Measurements from ENCODE around the gene CNTNAP2.
A peak's percentile ranks its signal among the peaks of the same experiment; 100 is the strongest.

The CNTNAP2 gene

GRCh38 chr7:147833557-147833956 lies 1717.0 kb downstream of the CNTNAP2 start:
- Histone ChIP-seq H3K9ac (ENCODE audit: low read length) (no peak overlapping the region), H4K12ac (ENCODE audit: low read depth, low read length) (no peak overlapping the region)
- no CpG with 5 or more reads among the region's 6 CpGs for WGBS (ENCODE audit: extremely low coverage, insufficient coverage, insufficient read length)

GRCh38 chr7:147833970-147834369 lies 1717.4 kb downstream of the CNTNAP2 start:
- no peak overlapping the region for H2BK12ac ChIP-seq (ENCODE audit: low read length)
- WGBS (ENCODE audit: extremely low coverage, insufficient coverage, insufficient read length), result no CpG with 5 or more reads among the region's 1 CpG
- H3K79me1 ChIP-seq (ENCODE audit: low read length), result no peaks in the 10 kb centered on the region
- no peak overlapping the region for H4K8ac ChIP-seq (ENCODE audit: low read depth, low read length)
- no peak overlapping the region for H2AFZ ChIP-seq (ENCODE audit: insufficient read depth, low read length, poor library complexity)
- H3K4ac ChIP-seq (ENCODE audit: low read depth, low read length), result no peak overlapping the region
- H3K27ac ChIP-seq (ENCODE audit: low read depth, low read length), result no peak overlapping the region
- no peak overlapping the region for H3K23ac ChIP-seq (ENCODE audit: low read length)
- H2BK5ac ChIP-seq (ENCODE audit: low read depth, low read length, poor library complexity), result no peak overlapping the region
- H3K14ac ChIP-seq (ENCODE audit: low read length), result no peak overlapping the region
- no peaks in the 10 kb centered on the region for H3K4me1 ChIP-seq (ENCODE audit: control insufficient read depth in 1 of 2, insufficient read depth in 2 of 2, low read length in 2 of 2)
- no peaks in the 10 kb centered on the region for H3K36me3 ChIP-seq (ENCODE audit: control insufficient read depth in 1 of 2, insufficient read depth in 2 of 2, low read length in 2 of 2)
- no peak overlapping the region for H4K12ac ChIP-seq (ENCODE audit: low read depth, low read length)
- H2BK120ac ChIP-seq (ENCODE audit: insufficient read depth, low read length, poor library complexity), result no peak overlapping the region
- no peak overlapping the region for H3K4me2 ChIP-seq (ENCODE audit: low read length)
- H4K91ac ChIP-seq (ENCODE audit: low read depth, low read length), result no peak overlapping the region
- no peak overlapping the region for H2AK5ac ChIP-seq (ENCODE audit: low read length)
- no peak overlapping the region for H3K18ac ChIP-seq (ENCODE audit: low read length)
- no peaks in the 10 kb centered on the region for H3K79me2 ChIP-seq (ENCODE audit: control insufficient read depth, insufficient read depth, low read length, poor library complexity)
- peaks cover 6% of the 10 kb centered on the region for H3K9me3 ChIP-seq (ENCODE audit: insufficient read depth, low read depth, low read length)
- no peak overlapping the region for H3K9ac ChIP-seq (ENCODE audit: low read length)
- no peak for DNase-seq
- no peak overlapping the region for H3K4me3 ChIP-seq (ENCODE audit: low read depth, low read length)
- no peaks in the 10 kb centered on the region for H3K27me3 ChIP-seq (ENCODE audit: insufficient read depth, low read length)

More at GRCh38 chr7:147833557-147833956, 1717.0 kb downstream of the CNTNAP2 start:
- no peak overlapping the region for H3K14ac ChIP-seq (ENCODE audit: low read length)
- no peak overlapping the region for H3K4me2 ChIP-seq (ENCODE audit: low read length)
- no peaks in the 10 kb centered on the region for H3K79me2 ChIP-seq (ENCODE audit: control insufficient read depth, insufficient read depth, low read length, poor library complexity)
- H3K4ac ChIP-seq (ENCODE audit: low read depth, low read length), result no peak overlapping the region
- H3K36me3 ChIP-seq (ENCODE audit: control insufficient read depth in 1 of 2, insufficient read depth in 2 of 2, low read length in 2 of 2), result no peaks in the 10 kb centered on the region
- DNase-seq, result no peak
- H3K4me3 ChIP-seq (ENCODE audit: low read depth, low read length), result no peak overlapping the region
- H3K18ac ChIP-seq (ENCODE audit: low read length), result no peak overlapping the region
- no peak overlapping the region for H2BK5ac ChIP-seq (ENCODE audit: low read depth, low read length, poor library complexity)
- H3K27me3 ChIP-seq (ENCODE audit: insufficient read depth, low read length), result no peaks in the 10 kb centered on the region
- H3K79me1 ChIP-seq (ENCODE audit: low read length), result no peaks in the 10 kb centered on the region
- no peak overlapping the region for H4K8ac ChIP-seq (ENCODE audit: low read depth, low read length)
- H4K91ac ChIP-seq (ENCODE audit: low read depth, low read length), result no peak overlapping the region
- no peaks in the 10 kb centered on the region for H3K4me1 ChIP-seq (ENCODE audit: control insufficient read depth in 1 of 2, insufficient read depth in 2 of 2, low read length in 2 of 2)
- peaks cover 6% of the 10 kb centered on the region for H3K9me3 ChIP-seq (ENCODE audit: insufficient read depth, low read depth, low read length)
- H2AFZ ChIP-seq (ENCODE audit: insufficient read depth, low read length, poor library complexity), result peak overlapping the region; percentile 35
- H3K23ac ChIP-seq (ENCODE audit: low read length), result no peak overlapping the region
- no peak overlapping the region for H2BK120ac ChIP-seq (ENCODE audit: insufficient read depth, low read length, poor library complexity)
- H2BK12ac ChIP-seq (ENCODE audit: low read length), result no peak overlapping the region
- H3K27ac ChIP-seq (ENCODE audit: low read depth, low read length), result no peak overlapping the region
- no peak overlapping the region for H2AK5ac ChIP-seq (ENCODE audit: low read length)

GRCh38 chr7:147852833-147853232 lies 1736.2 kb downstream of the CNTNAP2 start:
- Histone ChIP-seq H3K4me3 (ENCODE audit: low read depth, low read length) (no peak overlapping the region), H3K36me3 (ENCODE audit: control insufficient read depth in 1 of 2, insufficient read depth in 2 of 2, low read length in 2 of 2) (no peaks in the 10 kb centered on the region), H3K9ac (ENCODE audit: low read length) (no peak overlapping the region), H3K9me3 (ENCODE audit: insufficient read depth, low read depth, low read length) (no peaks in the 10 kb centered on the region), H3K4me2 (ENCODE audit: low read length) (no peak overlapping the region), H3K79me2 (ENCODE audit: control insufficient read depth, insufficient read depth, low read length, poor library complexity) (no peaks in the 10 kb centered on the region), H3K4me1 (ENCODE audit: control insufficient read depth in 1 of 2, insufficient read depth in 2 of 2, low read length in 2 of 2) (no peaks in the 10 kb centered on the region), H3K18ac (ENCODE audit: low read length) (no peak overlapping the region), H2BK120ac (ENCODE audit: insufficient read depth, low read length, poor library complexity) (no peak overlapping the region), H2BK5ac (ENCODE audit: low read depth, low read length, poor library complexity) (no peak overlapping the region), H2BK12ac (ENCODE audit: low read length) (no peak overlapping the region), H4K12ac (ENCODE audit: low read depth, low read length) (no peak overlapping the region), H3K27me3 (ENCODE audit: insufficient read depth, low read length) (no peaks in the 10 kb centered on the region), H3K4ac (ENCODE audit: low read depth, low read length) (no peak overlapping the region), H3K79me1 (ENCODE audit: low read length) (no peaks in the 10 kb centered on the region), H4K8ac (ENCODE audit: low read depth, low read length) (no peak overlapping the region), H3K23ac (ENCODE audit: low read length) (no peak overlapping the region), H2AK5ac (ENCODE audit: low read length) (no peak overlapping the region), H2AFZ (ENCODE audit: insufficient read depth, low read length, poor library complexity) (no peak overlapping the region), H3K14ac (ENCODE audit: low read length) (no peak overlapping the region), H4K91ac (ENCODE audit: low read depth, low read length) (no peak overlapping the region), H3K27ac (ENCODE audit: low read depth, low read length) (no peak overlapping the region)
- DNase-seq, result no peak

- H3K27me3 ChIP-seq (ENCODE audit: insufficient read depth, low read length), result no peaks in the 10 kb centered on the region
- no peak overlapping the region for H4K8ac ChIP-seq (ENCODE audit: low read depth, low read length)
- H3K79me2 ChIP-seq (ENCODE audit: control insufficient read depth, insufficient read depth, low read length, poor library complexity), result no peaks in the 10 kb centered on the region
- H3K36me3 ChIP-seq (ENCODE audit: control insufficient read depth in 1 of 2, insufficient read depth in 2 of 2, low read length in 2 of 2), result no peaks in the 10 kb centered on the region
- no peak overlapping the region for H2BK120ac ChIP-seq (ENCODE audit: insufficient read depth, low read length, poor library complexity)
- H3K23ac ChIP-seq (ENCODE audit: low read length), result no peak overlapping the region
- no peak overlapping the region for H3K18ac ChIP-seq (ENCODE audit: low read length)
- H2BK5ac ChIP-seq (ENCODE audit: low read depth, low read length, poor library complexity), result no peak overlapping the region
- H4K91ac ChIP-seq (ENCODE audit: low read depth, low read length), result no peak overlapping the region
- no peak overlapping the region for H3K14ac ChIP-seq (ENCODE audit: low read length)
- H3K27ac ChIP-seq (ENCODE audit: low read depth, low read length), result no peak overlapping the region
- H3K9ac ChIP-seq (ENCODE audit: low read length), result no peak overlapping the region
- H3K4me3 ChIP-seq (ENCODE audit: low read depth, low read length), result no peak overlapping the region
- no peak overlapping the region for H2AFZ ChIP-seq (ENCODE audit: insufficient read depth, low read length, poor library complexity)
- H3K4me2 ChIP-seq (ENCODE audit: low read length), result no peak overlapping the region
- H3K79me1 ChIP-seq (ENCODE audit: low read length), result no peaks in the 10 kb centered on the region
- no peak overlapping the region for H2BK12ac ChIP-seq (ENCODE audit: low read length)
- H3K4me1 ChIP-seq (ENCODE audit: control insufficient read depth in 1 of 2, insufficient read depth in 2 of 2, low read length in 2 of 2), result no peaks in the 10 kb centered on the region
- no peak overlapping the region for H2AK5ac ChIP-seq (ENCODE audit: low read length)
- WGBS (ENCODE audit: extremely low coverage, insufficient coverage, insufficient read length), result no CpG with 5 or more reads among the region's 8 CpGs
- no peaks in the 10 kb centered on the region for H3K9me3 ChIP-seq (ENCODE audit: insufficient read depth, low read depth, low read length)
- no peak overlapping the region for H4K12ac ChIP-seq (ENCODE audit: low read depth, low read length)
- DNase-seq, result no peak
- no peak overlapping the region for H3K4ac ChIP-seq (ENCODE audit: low read depth, low read length)
Observed at GRCh38 chr7:147857152-147858140, 1740.8 kb downstream of the CNTNAP2 start.
